ACC112 (cell line): ENCODE data around the gene RBM45.

Experiments
- H2AFZ ChIP-seq: fragments of 200-600 bp; sonication (generic); one replicate; pipeline ENCODE4 v1.6.0; 2017; ENCODE audit warnings: antibody characterized with exemption, low read length; ENCODE audit not compliant: unreplicated experiment
- H3K27ac ChIP-seq: fragments of 200-600 bp; sonication (generic); 2 replicates; pipeline ENCODE4 v1.5.1; 2014; ENCODE audit warnings: low read depth, mild to moderate bottlenecking, antibody characterized with exemption, low read length, moderate library complexity
- H3K27me3 ChIP-seq: fragments of 200-600 bp; sonication (generic); 2 replicates; pipeline ENCODE4 v1.6.1; 2014; ENCODE audit warnings: mild to moderate bottlenecking, antibody characterized with exemption, low read length, moderate library complexity, mixed read lengths; ENCODE audit not compliant: insufficient read depth
- H3K36me3 ChIP-seq: fragments of 200-600 bp; sonication (generic); 2 replicates; pipeline ENCODE4 v1.6.1; 2016; ENCODE audit warnings: mild to moderate bottlenecking, antibody characterized with exemption, low read length, moderate library complexity, mixed read lengths; ENCODE audit not compliant: insufficient read depth
- H3K4me1 ChIP-seq: fragments of 200-600 bp; sonication (generic); one replicate; pipeline ENCODE4 v1.6.1; 2016; ENCODE audit warnings: low read length, mixed read lengths; ENCODE audit not compliant: insufficient read depth, unreplicated experiment, control insufficient read depth
- H3K4me3 ChIP-seq: fragments of 200-600 bp; sonication (generic); 2 replicates; pipeline ENCODE4 v1.5.1; 2014; ENCODE audit warnings: mild to moderate bottlenecking, low read depth, low read length
- H3K79me2 ChIP-seq: fragments of 200-600 bp; sonication (generic); one replicate; pipeline ENCODE4 v1.6.0; 2016; ENCODE audit warnings: low read length; ENCODE audit not compliant: control insufficient read depth, unreplicated experiment, insufficient read depth

Gene RBM45

GRCh38 chr2:178157574-178157973 is 45.3 kb downstream of the RBM45 start:
- Histone ChIP-seq H3K27ac (no peak overlapping the region), H3K36me3 (no peaks in the 10 kb centered on the region), H3K79me2 (no peaks in the 10 kb centered on the region), H2AFZ (no peak overlapping the region), H3K4me3 (no peak overlapping the region), H3K27me3 (no peaks in the 10 kb centered on the region), H3K4me1 (no peaks in the 10 kb centered on the region)

GRCh38 chr2:178159966-178160365 is 47.7 kb downstream of the RBM45 start:
- H3K4me1 ChIP-seq, result peaks cover 12% of the 10 kb centered on the region
- H3K27ac ChIP-seq, result no peak overlapping the region
- no peak overlapping the region for H3K4me3 ChIP-seq
- H3K79me2 ChIP-seq, result no peaks in the 10 kb centered on the region
- no peaks in the 10 kb centered on the region for H3K27me3 ChIP-seq
- no peaks in the 10 kb centered on the region for H3K36me3 ChIP-seq
- no peak overlapping the region for H2AFZ ChIP-seq

- Histone ChIP-seq H3K4me1 (peaks cover 12% of the 10 kb centered on the region), H3K36me3 (no peaks in the 10 kb centered on the region), H3K79me2 (no peaks in the 10 kb centered on the region), H3K4me3 (no peak overlapping the region), H3K27ac (no peak overlapping the region), H3K27me3 (no peaks in the 10 kb centered on the region), H2AFZ (no peak overlapping the region)
Observed at GRCh38 chr2:178160601-178161000, 48.4 kb downstream of the RBM45 start.

GRCh38 chr2:178163395-178163794 is 51.2 kb downstream of the RBM45 start:
- Histone ChIP-seq H3K27ac (peak overlapping the region; percentile 66), H3K4me1 (peaks cover 12% of the 10 kb centered on the region), H3K4me3 (peak overlapping the region; percentile 79), H2AFZ (peak overlapping the region; percentile 100), H3K36me3 (no peaks in the 10 kb centered on the region), H3K27me3 (no peaks in the 10 kb centered on the region), H3K79me2 (no peaks in the 10 kb centered on the region)

GRCh38 chr2:178163911-178164310 is 51.7 kb downstream of the RBM45 start:
- H3K27me3 ChIP-seq, result no peaks in the 10 kb centered on the region
- no peaks in the 10 kb centered on the region for H3K79me2 ChIP-seq
- H3K27ac ChIP-seq, result peak overlapping the region; percentile 66
- H3K4me3 ChIP-seq, result peak overlapping the region; percentile 79
- H3K36me3 ChIP-seq, result no peaks in the 10 kb centered on the region
- peak overlapping the region; percentile 100 for H2AFZ ChIP-seq
- peaks cover 12% of the 10 kb centered on the region for H3K4me1 ChIP-seq

GRCh38 chr2:178173657-178174056 is 61.4 kb downstream of the RBM45 start:
- Histone ChIP-seq H3K4me1 (peaks cover 11% of the 10 kb centered on the region), H3K27me3 (no peaks in the 10 kb centered on the region), H2AFZ (no peak overlapping the region), H3K79me2 (no peaks in the 10 kb centered on the region), H3K4me3 (no peak overlapping the region), H3K27ac (no peak overlapping the region), H3K36me3 (no peaks in the 10 kb centered on the region)

- H3K79me2 ChIP-seq, result no peaks in the 10 kb centered on the region
- H3K4me1 ChIP-seq, result peaks cover 11% of the 10 kb centered on the region
- no peak overlapping the region for H3K4me3 ChIP-seq
- no peak overlapping the region for H3K27ac ChIP-seq
- no peaks in the 10 kb centered on the region for H3K36me3 ChIP-seq
- no peaks in the 10 kb centered on the region for H3K27me3 ChIP-seq
- H2AFZ ChIP-seq, result peak overlapping the region; percentile 56
Observed at GRCh38 chr2:178177066-178177679, 64.9 kb downstream of the RBM45 start.
